MM.1S (cell line): ENCODE results near the gene RFFL.

Source experiments
- CTCF ChIP-seq: fragments of 300-600 bp; sonication (generic); IDR thresholded peaks from 2 replicates; pipeline ENCODE4 v1.5.1; 2016; ENCODE audit warnings: antibody characterized with exemption, low read length, mixed read lengths
- EZH2phosphoT487 ChIP-seq: fragments of 300-600 bp; sonication (generic); IDR thresholded peaks from 2 replicates; pipeline ENCODE4 v1.6.1; 2018; ENCODE audit warnings: antibody characterized with exemption, low read length

GRCh38 chr17:35050170-35050569 is 13.3 kb downstream of the RFFL start:
- TF ChIP-seq EZH2phosphoT487 (no peak), CTCF (no peak)
